UCSD-AML1 (cell line): ENCODE data around the gene HYAL2.

Experiments
- DNase-seq: peaks from one replicate; lab custom pipeline; 2025; ENCODE audit not compliant: unreplicated experiment; lab: John Stamatoyannopoulos, UW

HYAL2 gene

GRCh38 chr3:50350527-50351322 is 28.2 kb upstream of the HYAL2 start, which contains the start of the genes CYB561D2 and NPRL2:
CYB561D2 (plus strand) TSS chr3:50350862; CDS start chr3:50351434, 572 bp downstream.
NPRL2 (minus strand) TSS chr3:50350775; CDS start chr3:50350652, 123 bp downstream.
- peak; percentile 97 for DNase-seq

DNA sequence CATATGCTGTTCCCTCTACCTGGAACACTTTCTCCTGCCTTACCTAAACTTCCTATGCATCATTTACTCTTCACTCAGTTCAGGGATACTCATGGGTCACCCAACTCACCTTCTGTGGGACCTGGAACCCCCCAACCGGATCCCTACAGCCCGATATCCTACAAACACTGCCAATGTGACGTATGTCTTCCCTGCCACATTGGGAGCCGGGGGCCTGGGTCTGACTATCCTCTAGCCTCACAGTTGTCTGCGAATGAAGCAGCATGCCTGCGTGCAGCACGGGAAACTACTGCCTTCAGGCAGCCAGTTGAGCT is 27.6 kb upstream of the HYAL2 start:
- DNase-seq: no peak

DNA sequence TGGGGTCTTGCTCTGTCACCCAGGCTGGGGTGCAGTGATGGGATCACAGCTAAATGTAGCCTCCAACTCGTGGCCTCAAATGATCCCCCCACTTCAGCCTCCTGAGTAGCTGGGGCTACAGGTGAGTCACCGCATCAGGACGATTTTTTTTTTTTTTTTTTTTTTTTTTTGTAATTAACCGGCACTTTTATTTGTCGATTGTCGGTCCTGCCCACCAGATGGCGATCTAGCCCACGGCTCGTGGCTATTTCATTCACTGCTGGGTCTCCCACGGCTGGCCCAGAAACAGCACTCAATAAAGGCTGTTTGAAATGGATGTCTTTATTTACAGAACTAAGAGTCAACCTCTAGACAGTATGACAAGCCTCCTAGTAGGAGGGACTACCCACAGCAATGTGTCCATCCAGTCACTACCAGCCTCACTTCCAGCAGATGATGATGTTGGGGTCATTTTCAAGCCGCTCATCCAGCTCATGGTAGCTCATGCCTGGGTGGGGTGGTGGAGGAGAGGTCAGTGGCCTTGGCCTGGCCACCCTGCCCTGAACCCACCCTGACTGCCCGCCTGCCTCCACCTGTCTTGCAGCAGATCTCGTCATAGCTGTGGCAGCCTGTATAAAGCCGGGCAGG is 24.8 kb upstream of the HYAL2 start:
- DNase-seq: peak; percentile 71

- no peak for DNase-seq
These were observed 23.2 kb upstream of the HYAL2 start, which contains the start of gene ZMYND10 for GRCh38 chr3:50345586-50346234. ZMYND10 (minus strand) TSS chr3:50345732; CDS start chr3:50345579, 153 bp downstream.

DNA sequence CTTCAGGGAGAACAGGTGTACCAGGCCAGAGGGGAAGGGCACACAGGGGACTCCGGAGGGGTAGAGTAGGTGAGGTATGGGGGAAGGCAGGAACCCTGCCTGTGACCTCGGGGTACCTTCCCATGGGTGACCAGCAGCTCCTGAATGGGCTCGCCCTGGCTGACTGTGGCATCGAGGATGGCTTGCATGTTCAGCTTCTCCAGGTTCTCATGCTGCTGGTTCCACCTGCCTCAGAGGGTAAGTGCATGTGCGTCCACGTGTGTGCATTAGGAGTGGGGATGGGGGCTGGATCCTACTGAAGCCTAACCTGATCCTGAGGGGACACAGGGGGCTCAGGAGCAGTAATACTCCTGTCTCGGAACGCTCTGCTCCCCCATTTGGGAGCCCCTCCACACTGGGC is 22.5 kb upstream of the HYAL2 start:
- DNase-seq: no peak

- no peak for DNase-seq
These were observed 20.5 kb upstream of the HYAL2 start for GRCh38 chr3:50342813-50343633.

GRCh38 chr3:50341996-50342650 is 19.6 kb upstream of the HYAL2 start:
- DNase-seq: no peak

- no peak for DNase-seq
These were observed 19.0 kb upstream of the HYAL2 start for GRCh38 chr3:50341537-50341936.

GRCh38 chr3:50340448-50341329 is 18.1 kb upstream of the HYAL2 start, which contains the start of gene RASSF1:
RASSF1 (minus strand) TSS chr3:50340836; CDS start chr3:50340805, 31 bp downstream.
- peak; percentile 88 for DNase-seq

- DNase-seq: no peak
These were observed 17.6 kb upstream of the HYAL2 start for GRCh38 chr3:50340147-50340447.

- no peak for DNase-seq
These were observed 17.1 kb upstream of the HYAL2 start for GRCh38 chr3:50339485-50340146.

GRCh38 chr3:50338965-50339364 is 16.4 kb upstream of the HYAL2 start:
- DNase-seq: no peak

- DNase-seq: peak; percentile 98
These were observed 14.8 kb upstream of the HYAL2 start for GRCh38 chr3:50337175-50337861.

DNA sequence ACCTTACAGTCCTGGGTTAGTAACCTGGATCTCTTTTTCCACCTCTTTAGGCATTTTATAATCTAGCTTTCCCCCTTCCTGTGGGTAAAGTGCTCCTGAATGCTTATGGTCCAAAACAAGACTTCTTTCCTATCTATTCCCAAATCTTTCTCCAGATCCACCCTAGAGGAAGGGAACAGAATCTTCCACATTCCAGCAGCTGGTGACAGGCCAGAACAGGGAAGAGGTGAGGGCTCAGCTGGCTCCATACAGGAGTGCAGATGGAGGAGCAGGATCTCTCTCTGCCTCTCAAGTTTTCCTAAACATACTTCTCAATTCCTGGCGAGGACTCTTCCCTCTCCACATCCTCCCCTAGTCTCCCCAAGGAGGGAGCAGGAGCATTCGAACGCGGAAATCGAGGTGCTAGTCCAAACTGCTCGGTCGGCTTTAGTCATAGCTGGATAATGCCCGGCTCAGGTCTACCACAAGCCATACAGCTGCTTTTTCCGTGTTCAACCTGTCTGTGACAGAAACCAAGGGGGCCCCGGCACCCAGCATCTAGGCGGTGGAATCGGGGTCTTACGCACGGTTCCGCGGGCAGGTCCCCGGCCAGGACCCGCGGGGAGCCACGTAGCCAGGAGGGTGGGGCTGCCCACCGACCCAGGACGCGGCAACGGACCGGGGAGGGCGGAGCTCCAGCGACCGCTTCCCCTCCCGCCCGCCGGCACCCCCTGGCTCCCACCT is 14.1 kb upstream of the HYAL2 start:
- no peak for DNase-seq

- DNase-seq: no peak
These were observed 12.0 kb upstream of the HYAL2 start for GRCh38 chr3:50334339-50335075.

DNA sequence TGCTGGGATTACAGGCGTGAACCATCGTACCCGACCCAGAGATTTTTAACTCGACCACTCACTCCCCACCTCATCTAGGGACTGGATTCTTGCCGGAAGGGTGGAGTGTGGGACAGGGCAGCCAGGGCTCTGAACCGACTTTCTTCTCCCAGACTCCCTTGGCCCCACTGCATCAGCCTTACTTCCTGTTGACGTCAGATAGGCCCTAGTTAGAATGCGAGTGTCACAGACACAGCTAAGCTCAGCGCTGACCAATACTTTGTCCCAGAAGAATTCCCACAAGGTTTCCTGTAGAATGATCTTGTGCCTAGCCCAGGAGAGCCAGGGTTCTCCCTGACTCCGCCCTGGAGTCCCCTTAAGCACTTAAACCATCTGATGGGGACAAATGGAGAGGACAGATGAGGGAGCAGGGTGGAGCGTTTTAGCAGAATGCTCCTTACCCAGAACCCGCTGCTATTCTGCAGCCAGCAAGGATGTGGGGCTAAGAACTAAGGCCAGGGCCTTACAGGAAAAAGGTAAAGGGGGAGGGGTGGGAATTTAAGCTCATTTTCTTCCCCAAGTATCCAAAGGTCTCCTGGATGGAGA is 11.3 kb upstream of the HYAL2 start:
- no peak for DNase-seq

DNA sequence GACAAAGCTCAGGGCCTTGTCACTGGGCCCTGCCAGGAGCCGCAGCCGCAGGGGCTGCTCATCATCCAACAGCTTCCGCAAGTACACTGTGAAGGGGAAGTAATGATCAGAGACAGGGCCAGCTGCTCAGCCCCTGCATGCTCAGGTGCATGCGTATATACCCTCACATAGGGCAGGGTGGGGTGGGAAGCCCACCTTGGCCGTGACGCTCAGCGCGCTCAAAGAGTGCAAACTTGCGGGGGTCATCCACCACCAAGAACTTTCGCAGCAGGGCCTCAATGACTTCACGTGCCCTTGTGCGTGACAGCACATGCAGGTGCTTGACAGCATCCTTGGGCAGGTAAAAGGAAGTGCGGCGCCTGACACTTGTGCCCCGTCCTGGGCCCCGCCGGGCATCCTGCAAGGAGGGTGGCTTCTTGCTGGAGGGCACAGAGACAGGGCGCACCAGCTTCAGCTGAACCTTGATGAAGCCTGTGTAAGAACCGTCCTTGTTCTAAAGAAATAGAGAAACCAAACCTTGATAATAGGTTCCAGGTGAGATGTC is 8.9 kb upstream of the HYAL2 start:
- no peak for DNase-seq
